Skeletal muscle cell (primary cell): ENCODE measurements around the gene GAB2.

ENCODE experiments used
- DNase-seq: peaks from one replicate; pipeline ENCODE4 v3.0.0-alpha.2; 2010; ENCODE audit warnings: low read depth
- H3K4me3 ChIP-seq: 2 replicates; pipeline ENCODE4 v1.5.1; 2011; ENCODE audit warnings: low read depth, mild to moderate bottlenecking, control low read depth, low read length, moderate library complexity

GAB2 gene

DNA sequence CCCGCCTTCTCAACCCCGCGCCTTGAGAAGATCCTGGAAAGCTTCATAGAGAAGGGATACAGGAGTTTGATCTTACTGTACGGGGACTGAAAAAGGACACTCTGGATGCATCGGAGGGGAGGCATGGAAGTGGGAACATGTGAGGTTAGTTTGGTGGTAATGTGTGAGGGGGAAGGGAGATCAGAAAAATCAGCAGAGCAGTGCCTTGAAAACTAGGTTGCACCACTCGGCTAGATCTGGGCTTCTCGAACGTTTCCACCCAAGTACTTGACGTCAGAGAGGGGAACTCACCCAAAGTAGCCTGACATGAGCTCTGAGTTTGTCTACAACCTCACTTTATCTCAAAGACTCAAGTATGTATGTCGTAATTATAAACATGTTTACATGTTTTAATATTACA, 214.4 kb downstream of the GAB2 start:
- H3K4me3 ChIP-seq: no peak overlapping the region
- no peak for DNase-seq

DNA sequence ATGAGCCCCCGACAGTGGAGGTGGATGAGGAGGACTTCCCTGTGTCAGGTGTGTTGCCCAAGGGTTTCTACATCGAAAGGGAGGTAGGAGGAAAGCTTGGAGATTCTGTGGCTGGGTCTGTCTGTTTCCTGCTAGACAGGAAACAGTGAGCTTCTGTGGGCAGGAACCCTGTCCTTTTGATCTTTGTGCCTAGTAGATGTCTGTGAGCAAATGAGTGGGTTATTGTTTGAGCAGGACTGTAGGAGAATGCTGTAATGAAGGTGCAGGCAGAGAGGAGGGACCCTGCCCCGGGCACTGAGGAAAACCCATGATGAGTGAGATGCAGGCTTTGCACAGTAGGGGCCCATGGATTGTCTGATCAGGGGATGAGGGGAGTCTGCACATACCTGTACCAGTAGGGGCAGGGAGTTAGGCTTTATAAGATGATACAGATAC, 214.9 kb downstream of the GAB2 start:
- DNase-seq: no peak
- no peak overlapping the region for H3K4me3 ChIP-seq

DNA sequence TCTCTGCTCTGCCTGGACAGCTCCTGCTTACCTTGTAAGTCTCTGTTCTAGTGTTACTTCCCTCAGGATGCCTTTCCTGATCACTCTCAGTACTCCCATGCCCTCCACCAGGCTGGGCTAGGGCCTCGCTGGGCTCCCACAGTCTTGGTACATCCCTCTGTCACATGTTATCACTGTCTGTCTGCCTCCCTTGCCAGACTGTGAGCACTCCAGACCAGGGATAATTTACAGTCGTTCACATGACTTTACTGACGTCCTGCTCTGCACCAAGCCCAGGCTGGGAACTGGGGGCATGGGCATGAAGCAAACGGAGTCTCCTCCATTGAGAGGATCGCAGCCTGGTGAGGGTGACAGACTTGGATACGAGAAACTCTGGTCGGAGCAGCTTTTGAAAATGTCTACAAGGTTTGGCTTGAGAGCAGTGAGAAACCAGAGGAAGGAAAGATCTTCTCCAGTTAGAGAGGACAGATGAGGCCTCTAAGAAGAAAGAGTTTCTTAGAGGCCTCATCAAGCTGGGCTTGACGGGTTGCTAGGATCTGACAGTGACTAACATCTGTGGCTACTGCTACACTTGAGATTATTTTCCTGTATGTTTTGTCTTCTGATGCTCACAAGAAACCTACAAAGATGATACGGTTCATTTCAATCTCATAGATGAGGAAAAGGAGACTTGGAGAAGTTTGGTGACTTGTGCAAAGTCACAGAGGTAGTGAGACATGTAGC, 216.4 kb downstream of the GAB2 start:
- no peak for DNase-seq
- H3K4me3 ChIP-seq: no peak overlapping the region

DNA sequence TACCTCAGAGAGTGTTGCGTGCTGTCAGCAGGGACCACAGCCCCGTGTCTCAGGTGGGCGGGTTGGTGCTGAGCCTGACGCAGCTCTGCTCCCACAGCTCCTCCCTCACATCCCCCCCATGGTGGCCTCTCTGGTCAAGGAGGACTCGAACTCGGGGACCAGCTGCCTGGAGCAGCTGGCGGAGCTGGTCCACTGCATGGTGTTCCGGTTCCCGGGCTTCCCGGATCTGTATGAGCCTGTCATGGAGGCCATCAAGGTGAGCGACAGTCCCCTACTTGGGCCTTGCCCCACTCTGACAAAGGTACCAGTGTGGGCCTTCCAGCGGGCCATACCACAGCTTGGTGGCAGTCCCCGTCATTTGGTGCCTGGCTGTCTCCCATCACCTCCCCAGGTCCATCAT, 217.1 kb downstream of the GAB2 start:
- no peak overlapping the region for H3K4me3 ChIP-seq
- DNase-seq: no peak

DNA sequence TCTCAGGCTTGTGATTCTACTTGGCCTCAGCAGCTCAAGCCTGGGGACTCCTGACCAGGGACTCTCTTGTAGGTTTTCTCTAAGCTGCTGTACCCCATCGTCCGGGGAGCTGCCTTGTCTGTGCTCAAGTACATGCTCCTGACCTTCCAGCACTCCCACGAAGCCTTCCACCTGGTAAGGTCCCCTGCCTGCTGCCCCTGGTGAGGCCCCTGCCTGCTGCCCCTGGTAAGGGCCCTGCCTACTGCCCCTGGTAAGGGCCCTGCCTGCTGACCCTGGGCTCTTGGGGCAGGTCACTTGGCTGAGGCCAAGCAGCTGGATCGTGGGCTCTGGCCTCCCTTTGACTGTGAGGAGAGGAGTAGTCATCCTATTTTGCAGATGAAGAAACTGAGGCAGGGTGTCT, 217.6 kb downstream of the GAB2 start:
- no peak for DNase-seq
- no peak overlapping the region for H3K4me3 ChIP-seq

DNA sequence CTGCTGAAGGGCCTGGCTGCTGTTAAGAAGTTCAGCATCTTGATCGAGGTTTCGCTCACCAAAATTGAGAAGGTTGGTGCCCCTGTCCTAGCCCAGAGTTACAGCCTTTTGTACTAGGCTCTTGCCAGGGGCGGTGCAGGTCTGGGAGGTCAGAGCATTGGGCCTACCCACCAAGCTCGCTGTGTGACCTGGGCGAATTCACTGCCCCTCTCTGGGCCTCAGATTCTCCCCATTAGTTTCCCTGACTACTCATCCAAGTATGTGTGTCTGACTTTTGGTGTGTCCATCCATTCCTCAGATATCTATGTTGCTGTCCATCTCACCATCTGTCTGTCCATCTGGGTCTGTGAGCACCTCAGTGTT, 218.0 kb downstream of the GAB2 start:
- DNase-seq: no peak
- H3K4me3 ChIP-seq: no peak overlapping the region

DNA sequence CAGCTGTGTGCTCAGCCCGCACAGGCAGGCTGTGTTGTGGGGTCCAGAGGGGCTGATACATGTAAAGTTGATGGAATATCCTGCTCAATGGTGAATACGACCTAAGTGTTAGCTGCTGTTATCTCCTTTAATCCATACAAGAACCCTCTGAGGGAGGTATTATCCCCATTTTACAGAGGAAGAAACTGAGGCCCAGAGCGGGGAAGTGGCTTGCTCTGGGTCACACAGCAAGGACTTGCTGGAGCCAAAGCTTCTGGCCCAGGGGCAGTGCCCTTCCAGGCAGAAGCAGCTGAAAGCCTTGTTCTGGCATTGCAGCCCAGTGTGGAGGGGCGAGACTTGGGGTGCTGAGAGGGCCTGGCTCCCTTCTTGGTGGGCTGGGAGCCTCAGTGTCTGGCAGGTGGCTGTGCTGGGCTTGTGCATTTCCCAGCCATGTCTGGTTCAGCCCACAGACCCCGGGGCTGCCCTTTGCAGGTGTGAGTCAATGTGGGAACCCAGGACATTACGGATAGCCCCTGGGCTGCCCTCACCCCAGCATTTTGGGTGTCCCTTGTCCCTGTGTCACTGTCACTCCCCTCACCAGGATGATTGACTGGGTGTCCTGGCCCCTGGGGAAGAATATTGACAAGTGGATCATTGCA, 218.5 kb downstream of the GAB2 start:
- H3K4me3 ChIP-seq: no peak overlapping the region
- DNase-seq: no peak

DNA sequence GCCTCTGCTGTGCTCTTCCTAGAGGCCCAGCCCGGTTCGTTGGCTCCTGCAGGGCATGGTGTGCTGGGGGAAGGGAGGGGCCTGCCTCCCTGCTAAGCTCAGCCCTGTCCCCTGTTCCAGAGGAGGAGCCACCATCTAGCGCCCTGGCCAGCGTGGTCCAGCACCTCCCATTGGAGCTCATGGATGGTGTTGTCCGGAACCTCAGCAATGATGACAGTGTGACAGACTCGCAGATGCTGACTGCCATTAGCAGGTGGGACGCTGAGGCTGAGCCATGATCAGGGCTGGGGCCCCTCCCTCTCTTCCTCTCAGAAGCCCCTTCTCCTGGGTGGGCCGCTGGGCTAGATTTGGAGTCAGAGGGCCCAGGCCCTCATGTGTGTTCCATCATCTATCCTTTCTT, 219.8 kb downstream of the GAB2 start:
- DNase-seq: no peak
- H3K4me3 ChIP-seq: no peak overlapping the region

DNA sequence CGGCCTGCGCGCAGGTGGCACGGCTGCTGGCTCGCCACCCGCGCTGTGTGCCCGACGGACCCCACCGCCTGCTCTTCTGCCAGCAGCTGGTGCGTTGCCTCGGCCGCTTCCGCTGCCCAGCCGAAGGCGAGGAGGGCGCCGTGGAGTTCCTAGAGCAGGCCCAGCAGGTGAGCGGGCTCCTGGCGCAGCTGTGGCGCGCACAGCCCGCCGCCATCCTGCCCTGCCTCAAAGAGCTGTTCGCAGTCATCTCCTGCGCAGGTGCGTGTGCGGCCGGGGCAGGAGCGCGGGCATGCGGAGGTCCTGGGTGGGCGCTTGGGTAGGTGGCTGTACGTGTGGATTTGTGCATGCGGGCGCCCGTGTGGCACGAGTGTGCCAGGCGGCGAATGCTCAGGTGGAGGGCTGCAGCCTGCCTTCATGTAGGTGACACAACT, 220.9 kb downstream of the GAB2 start:
- no peak for DNase-seq
- H3K4me3 ChIP-seq: no peak overlapping the region

DNA sequence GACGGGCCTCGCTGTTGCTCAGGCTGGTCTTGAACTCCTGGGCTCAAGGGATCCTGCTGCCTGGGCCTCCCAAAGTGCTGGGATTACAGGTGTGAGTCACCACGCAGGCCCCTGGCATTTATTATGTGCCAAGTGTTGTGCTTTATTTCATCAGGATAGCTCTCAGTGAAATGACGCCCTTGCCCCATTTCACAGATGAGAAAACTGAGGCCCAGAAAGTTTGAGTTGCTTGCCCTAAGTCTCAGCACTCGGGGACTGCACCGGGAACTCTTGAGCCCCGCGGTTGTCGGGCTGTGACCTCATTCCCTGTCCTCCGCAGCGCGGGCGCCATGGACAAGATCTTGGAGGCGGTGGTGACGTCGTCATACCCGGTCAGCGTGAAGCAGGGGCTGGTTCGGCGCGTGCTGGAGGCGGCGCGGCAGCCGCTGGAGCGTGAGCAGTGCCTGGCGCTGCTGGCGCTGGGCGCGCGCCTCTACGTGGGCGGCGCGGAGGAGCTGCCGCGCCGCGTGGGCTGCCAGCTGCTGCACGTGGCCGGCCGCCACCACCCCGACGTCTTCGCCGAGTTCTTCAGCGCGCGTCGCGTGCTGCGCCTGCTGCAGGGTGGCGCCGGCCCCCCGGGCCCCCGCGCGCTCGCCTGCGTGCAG, 221.6 kb downstream of the GAB2 start:
- DNase-seq: no peak
- no peak overlapping the region for H3K4me3 ChIP-seq

DNA sequence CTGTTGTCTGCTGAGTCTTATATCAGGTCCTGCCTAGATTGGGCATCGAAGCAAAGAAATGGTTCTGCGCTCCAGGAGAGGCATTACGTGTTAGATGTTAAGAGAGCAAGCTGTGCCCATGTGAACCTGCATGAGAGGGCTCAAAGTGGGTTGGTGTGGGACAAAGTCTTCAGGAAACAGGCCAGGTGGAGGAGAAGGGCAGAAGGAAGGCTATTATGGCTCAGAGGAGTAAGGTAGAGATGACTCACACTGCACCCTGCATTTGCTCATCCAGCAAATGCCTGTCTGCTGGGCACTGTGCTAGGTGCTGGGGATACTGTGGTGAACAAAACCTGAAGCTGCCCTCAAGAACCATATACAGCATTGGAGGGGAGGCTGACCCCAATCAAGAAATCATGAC, 223.1 kb downstream of the GAB2 start:
- no peak for DNase-seq
- no peak overlapping the region for H3K4me3 ChIP-seq

DNA sequence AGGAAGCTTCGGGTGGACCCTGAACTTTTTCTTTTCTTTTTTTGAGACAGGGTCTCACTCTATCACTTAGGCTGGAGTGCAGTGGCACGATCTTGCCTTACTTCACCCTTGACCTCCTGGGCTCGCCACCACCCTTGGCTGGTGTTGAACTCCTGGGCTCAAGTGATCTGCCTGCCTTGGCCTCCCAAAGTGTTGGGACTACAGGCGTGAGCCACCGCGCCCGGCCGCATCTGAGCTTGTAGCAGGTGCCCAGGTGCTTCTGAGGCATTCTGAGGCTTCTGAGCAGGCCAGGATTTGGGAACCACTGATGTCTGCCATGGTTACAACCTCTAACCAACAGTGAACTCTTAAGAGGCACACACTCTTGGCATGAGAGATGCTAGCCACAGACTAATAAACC, 223.8 kb downstream of the GAB2 start:
- no peak overlapping the region for H3K4me3 ChIP-seq
- no peak for DNase-seq

DNA sequence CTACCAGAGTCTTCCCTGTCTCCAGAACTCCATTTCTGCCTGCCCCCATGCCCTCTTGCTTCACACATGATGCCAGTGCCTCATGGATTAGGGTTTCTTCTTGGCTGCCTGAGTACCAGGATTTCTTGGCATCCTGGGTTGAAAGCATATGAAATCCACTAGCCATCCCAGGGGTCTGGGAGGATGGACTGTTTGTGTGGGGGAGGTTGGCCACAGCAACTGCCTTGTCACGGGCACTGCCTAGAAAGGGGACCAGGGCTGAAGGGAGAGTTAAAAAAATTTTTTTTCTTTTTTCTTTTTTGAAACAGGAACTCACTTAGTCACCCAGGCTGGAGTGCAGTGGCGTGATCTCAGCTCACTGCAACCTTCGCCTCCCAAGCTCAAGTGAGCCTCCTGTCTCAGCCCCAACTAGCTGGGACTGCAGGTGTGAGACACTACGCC, 224.7 kb downstream of the GAB2 start:
- no peak for DNase-seq

DNA sequence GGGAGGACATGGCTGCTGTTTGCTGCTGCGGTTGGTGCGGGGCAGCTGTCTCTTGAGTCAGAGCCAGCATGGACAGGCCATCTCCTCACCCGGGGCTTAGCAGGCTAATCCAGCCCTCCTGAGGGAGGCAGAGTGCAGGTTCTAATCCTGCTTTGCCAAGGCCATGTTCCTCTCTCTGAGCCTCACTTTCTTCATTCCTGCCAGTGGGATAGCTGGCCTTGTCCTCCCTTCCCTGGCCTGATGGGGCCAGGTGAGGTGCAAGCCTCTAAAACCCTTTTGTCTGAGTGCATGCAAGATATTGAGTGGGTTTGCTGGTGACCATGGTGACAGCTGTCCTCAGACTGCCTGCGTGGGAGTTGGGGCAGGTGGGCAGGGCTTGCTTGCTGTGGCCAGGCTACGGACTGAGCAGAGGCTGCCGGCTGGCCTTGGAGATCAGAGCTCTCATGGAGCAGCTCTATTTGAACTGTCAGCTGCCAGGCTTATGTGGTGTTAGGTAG, 225.3 kb downstream of the GAB2 start:
- H3K4me3 ChIP-seq: no peak overlapping the region
- no peak for DNase-seq

More for the DNA sequence above, 224.7 kb downstream of the GAB2 start:
- no peak overlapping the region for H3K4me3 ChIP-seq

DNA sequence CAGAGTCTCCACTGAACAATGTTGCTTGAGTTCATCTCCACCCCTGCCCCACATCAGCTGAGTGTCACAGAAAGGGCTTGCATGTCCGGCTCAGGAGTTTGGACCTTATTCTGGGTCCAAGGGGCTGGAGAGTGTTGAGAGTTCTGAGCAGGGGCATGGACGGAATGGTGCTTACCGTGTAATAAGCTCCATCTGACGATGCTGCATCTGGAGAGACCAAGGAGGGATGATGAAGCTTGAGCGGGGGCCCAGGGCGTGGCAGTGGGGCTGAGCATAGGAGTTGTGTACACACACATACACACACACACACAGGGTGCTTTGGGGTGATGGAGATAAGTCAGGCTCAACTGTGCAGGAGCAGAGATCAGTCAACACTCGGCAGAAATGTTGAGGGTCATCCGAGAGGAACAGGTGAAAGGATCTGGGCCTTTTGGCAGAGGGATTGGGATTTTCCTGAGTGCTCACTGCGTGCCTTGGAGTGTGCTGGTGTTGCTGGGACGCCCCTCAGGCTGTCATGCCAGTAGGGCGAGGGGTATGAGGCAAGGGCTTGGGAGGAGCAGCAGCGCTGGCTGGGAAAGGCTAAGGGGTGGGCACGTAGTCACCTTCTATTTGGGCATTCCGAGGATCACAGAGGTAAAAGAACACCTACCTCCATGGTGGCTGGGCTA, 226.6 kb downstream of the GAB2 start:
- no peak for DNase-seq
- no peak overlapping the region for H3K4me3 ChIP-seq

DNA sequence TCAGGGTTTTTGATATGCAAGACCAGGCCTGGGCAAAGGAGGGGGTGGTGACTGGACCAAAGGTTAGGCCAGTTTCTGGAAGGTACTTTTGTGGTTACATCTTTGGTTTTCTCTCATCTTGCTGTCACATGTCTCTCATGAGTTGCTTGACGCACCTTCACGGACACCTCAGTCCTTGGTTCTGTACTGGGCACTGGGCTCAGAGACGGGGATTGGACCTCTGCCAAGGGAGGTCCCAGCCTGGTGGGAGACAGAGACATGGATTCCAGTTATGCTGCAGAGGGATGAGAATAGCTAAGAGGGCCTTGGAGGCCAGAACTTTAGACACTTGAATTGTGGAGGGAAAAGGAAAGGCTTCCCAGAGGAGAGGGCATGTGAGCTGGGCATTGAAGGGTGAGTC, 227.2 kb downstream of the GAB2 start:
- no peak for DNase-seq
- H3K4me3 ChIP-seq: no peak overlapping the region

DNA sequence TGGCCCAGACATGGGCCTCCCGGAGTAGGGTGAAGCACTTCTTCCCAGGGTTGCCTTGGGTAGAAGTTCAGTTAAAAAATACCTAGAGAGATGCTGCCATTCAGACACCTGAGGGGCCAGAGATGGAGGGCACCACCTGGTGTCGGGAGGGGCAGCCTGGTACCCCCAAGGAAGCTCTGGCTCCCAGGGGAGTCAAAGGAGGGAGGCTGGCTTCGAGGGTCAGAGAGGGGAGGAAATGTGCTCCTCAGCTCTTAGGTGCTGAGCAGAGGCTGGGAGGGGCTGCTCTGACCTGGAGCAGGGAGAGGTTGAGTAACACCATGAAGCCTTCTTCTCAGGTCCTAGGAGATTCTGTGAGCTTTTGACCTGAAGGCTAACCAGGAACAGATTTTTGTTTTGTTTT, 227.8 kb downstream of the GAB2 start:
- peak overlapping the region; percentile 86 for H3K4me3 ChIP-seq
- no peak for DNase-seq

DNA sequence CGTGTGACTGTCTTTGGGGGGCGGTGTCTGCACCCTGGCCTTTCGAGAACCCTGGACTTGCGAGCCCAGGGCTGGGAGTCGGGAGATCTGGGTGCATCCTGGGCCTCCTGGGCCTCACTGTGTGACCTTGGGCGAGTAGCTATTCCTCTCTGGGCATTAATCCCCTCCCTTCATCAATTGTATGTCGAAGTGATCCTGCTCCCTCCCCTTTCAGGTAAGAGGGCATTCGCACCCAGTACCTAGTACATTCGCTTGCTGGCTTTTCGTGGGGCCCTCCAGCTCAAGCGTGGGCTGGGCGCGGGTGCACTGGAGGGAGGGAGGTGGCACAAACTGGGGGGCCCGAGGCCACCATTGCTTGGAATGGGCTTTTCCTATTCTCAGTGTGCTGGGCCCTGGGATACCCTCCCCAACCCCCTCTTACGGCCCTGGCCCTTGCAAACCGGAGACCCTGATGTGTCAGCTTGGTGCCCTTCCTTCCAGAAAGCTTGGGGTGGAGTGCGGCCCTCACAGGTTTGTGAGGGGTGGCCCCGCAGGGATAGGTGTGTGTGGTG, 228.4 kb downstream of the GAB2 start:
- no peak for DNase-seq
- H3K4me3 ChIP-seq: peak overlapping the region; percentile 86

DNA sequence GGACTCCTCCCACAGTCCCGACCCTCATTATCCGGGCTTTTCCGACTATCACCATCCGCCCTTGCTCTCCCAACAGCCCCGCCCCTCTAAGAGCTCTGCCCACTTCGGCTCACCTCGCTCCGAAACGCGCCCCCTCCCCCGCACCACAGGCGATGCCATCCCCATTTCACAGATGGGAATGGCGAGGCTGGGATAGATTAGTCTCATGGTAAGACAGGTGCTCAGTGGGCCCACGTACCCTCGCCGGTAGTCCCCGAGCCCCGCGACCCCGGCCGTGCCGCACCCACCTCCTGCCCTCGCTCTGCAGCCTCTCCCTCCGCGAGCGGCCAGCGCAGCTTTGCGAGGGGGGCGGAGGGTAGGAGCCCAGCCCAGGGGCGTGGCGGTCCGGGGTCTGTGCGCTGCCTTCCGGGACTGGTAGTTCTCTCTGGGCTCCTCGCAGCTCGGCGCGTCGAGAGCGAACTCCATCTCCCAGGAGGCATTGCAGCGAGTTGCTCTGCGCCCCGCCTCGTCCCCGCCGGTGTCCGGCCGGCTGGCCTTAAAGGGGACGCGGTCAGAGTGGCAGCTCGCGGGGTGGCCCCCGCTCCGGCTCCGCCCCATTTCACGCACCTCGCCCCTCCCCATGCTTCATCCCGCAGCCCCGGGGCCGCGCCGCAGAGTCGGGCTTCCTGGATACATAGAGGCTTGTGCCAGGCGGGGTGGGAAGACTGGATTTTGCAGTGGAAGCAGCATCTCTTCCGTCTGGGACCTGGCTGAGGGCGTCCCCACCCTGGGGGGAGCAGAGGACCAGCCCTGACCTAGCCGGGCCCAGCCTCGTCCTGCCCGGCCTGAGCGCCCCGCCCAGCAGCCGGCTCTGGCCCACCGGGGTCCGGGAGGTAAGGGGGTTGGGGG, 229.1 kb downstream of the GAB2 start, which contains the start of the genes KCTD21 and USP35:
Gene KCTD21, minus strand, starts transcription at position 341 of the 888 bp plus-strand sequence. CDS start 14,072 bp downstream, outside the sequence.
Gene USP35, plus strand, starts transcription at position 634 of the 888 bp plus-strand sequence. CDS start 7,327 bp downstream, outside the sequence.
- peak; percentile 92 for DNase-seq
- peak within 1 kb of the TSS; percentile 86 for H3K4me3 ChIP-seq
